Endothelial cell of hepatic sinusoid (primary cell): ENCODE data around the gene MLANA.

Experiments used
- in situ Hi-C: cut with HindIII; loops from 2 replicates; pipeline ENCODE4 v1.10.0; 2017; ENCODE audit warnings: low sequenced_read_pairs

The MLANA gene

GRCh38 chr9:5890641-5891040 lies at the start of gene MLANA:
TSS of gene MLANA (plus strand) at chr9:5890889. CDS start at chr9:5892475, 1,586 bp downstream.
- in situ Hi-C loops = loop anchor here (10.0 kb wide), 1 partner anchor 104 kb away; no protein-coding TSS in a partner anchor

GRCh38 chr9:5841771-5842573 lies 48.7 kb upstream of the MLANA start:
- in situ Hi-C loops = no loop called here

- in situ Hi-C loops = no loop called here
These were observed 47.5 kb upstream of the MLANA start for GRCh38 chr9:5842929-5843793.

GRCh38 chr9:5843794-5844471 lies 46.8 kb upstream of the MLANA start:
- in situ Hi-C loops = no loop called here

GRCh38 chr9:5845157-5845531 lies 45.5 kb upstream of the MLANA start:
- in situ Hi-C loops = no loop called here

- in situ Hi-C loops = no loop called here
These were observed 44.6 kb upstream of the MLANA start for GRCh38 chr9:5846096-5846495.

GRCh38 chr9:5846501-5846921 lies 44.2 kb upstream of the MLANA start:
- in situ Hi-C loops = no loop called here

- in situ Hi-C loops = no loop called here
These were observed 42.3 kb upstream of the MLANA start for GRCh38 chr9:5848372-5848882.

- in situ Hi-C loops = no loop called here
These were observed 40.0 kb upstream of the MLANA start for GRCh38 chr9:5850724-5851122.

GRCh38 chr9:5851445-5851844 lies 39.2 kb upstream of the MLANA start:
- in situ Hi-C loops = no loop called here

- in situ Hi-C loops = no loop called here
These were observed 37.7 kb upstream of the MLANA start for GRCh38 chr9:5852987-5853386.

GRCh38 chr9:5853617-5854016 lies 37.1 kb upstream of the MLANA start:
- in situ Hi-C loops = no loop called here

- in situ Hi-C loops = no loop called here
These were observed 36.5 kb upstream of the MLANA start for GRCh38 chr9:5854063-5854790.

- in situ Hi-C loops = no loop called here
These were observed 32.8 kb upstream of the MLANA start for GRCh38 chr9:5857928-5858327.

GRCh38 chr9:5858833-5859232 lies 31.9 kb upstream of the MLANA start:
- in situ Hi-C loops = no loop called here

- in situ Hi-C loops = no loop called here
These were observed 27.5 kb upstream of the MLANA start for GRCh38 chr9:5863092-5863746.

- in situ Hi-C loops = no loop called here
These were observed 26.2 kb upstream of the MLANA start for GRCh38 chr9:5864446-5864845.

GRCh38 chr9:5866272-5866671 lies 24.4 kb upstream of the MLANA start:
- in situ Hi-C loops = no loop called here

- in situ Hi-C loops = no loop called here
These were observed 24.0 kb upstream of the MLANA start for GRCh38 chr9:5866685-5867084.

- in situ Hi-C loops = no loop called here
These were observed 22.5 kb upstream of the MLANA start for GRCh38 chr9:5868235-5868634.
